Muscle of leg (tissue), 11 donors: ENCODE results near the gene SHROOM3. TPM values are rescaled to one million over a fixed set of nuclear protein-coding genes. Genes with fewer than 3 reads are reported as not detected.

Experiments used
- DNase-seq: peaks from one replicate; pipeline ENCODE4 v3.0.0; 2013
- H3K27ac ChIP-seq: one replicate; pipeline ENCODE4 v1.5.1; 2013; ENCODE audit warnings: mild to moderate bottlenecking, low read length, control low read depth
- H3K27me3 ChIP-seq: one replicate; pipeline ENCODE4 v1.6.1; 2013; ENCODE audit warnings: low read length; ENCODE audit not compliant: control insufficient read depth, insufficient read depth
- H3K36me3 ChIP-seq: one replicate; pipeline ENCODE4 v1.6.1; 2013; ENCODE audit warnings: low read length; ENCODE audit not compliant: control insufficient read depth, insufficient read depth
- H3K4me1 ChIP-seq: one replicate; pipeline ENCODE4 v1.6.1; 2013; ENCODE audit warnings: low read length; ENCODE audit not compliant: control insufficient read depth, insufficient read depth
- H3K4me3 ChIP-seq: one replicate; pipeline ENCODE4 v1.5.1; 2013; ENCODE audit warnings: low read length, control low read depth
- H3K9me3 ChIP-seq: replicated peaks from 2 replicates; pipeline ENCODE4 v1.6.1; 2013; ENCODE audit warnings: low read depth, low read length; ENCODE audit not compliant: control insufficient read depth
- WGBS: methylation state at CpG from one replicate; pipeline ENCODE4 v1.1.5; 2013; ENCODE audit warnings: missing lambda C conversion rate; ENCODE audit not compliant: insufficient coverage; 5-methylcytosine and 5-hydroxymethylcytosine counted together
- polyA plus RNA-seq, 8 donors: library from polyadenylated mRNA; unstranded; fragments of 120-200 nt; gene quantifications; one replicate each; pipeline versions ENCODE4 v1.2.1 to v1.2.3, GENCODE V29; 2013; ENCODE audit warnings: inconsistent platforms in 1 of 8, low replicate concordance in 1 of 8; ENCODE audit not compliant: insufficient read length in 8 of 8, insufficient read depth in 1 of 8
- total RNA-seq: library from RNA; stranded (reverse); fragments of 120-200 nt; gene quantifications from one replicate; pipeline ENCODE4 v1.2.4, GENCODE V29; 2013

The SHROOM3 gene
- total and polyA plus RNA-seq, 9 donors: 21.0 to 57.5 (median 29.0) TPM

DNA sequence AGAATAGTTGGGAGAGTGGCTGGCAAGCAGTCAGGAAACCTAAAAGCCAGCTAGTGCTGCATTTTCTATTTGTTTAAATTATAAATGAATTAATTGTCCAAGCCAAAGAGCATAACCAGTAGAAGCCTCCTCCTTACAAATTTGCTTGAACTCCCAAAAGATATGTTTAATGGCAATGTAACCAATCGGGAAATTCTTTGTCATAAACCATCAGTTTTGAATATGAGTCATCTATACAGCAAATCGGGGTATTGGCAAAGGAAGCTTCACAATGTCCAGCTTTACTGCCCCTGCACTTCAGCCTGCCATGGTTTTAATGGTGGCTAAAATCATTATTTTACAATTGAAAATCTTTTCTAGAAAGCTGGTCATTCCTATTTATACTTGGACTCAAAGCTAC is 216.6 kb downstream of the SHROOM3 start:
- no CpG with 5 or more reads among the region's 2 CpGs for WGBS
- no peaks in the 10 kb centered on the region for H3K36me3 ChIP-seq
- no peak for DNase-seq
- no peaks in the 10 kb centered on the region for H3K27me3 ChIP-seq
- H3K4me3 ChIP-seq: no peak overlapping the region
- no peaks in the 10 kb centered on the region for H3K9me3 ChIP-seq
- H3K27ac ChIP-seq: no peak overlapping the region
- no peaks in the 10 kb centered on the region for H3K4me1 ChIP-seq

DNA sequence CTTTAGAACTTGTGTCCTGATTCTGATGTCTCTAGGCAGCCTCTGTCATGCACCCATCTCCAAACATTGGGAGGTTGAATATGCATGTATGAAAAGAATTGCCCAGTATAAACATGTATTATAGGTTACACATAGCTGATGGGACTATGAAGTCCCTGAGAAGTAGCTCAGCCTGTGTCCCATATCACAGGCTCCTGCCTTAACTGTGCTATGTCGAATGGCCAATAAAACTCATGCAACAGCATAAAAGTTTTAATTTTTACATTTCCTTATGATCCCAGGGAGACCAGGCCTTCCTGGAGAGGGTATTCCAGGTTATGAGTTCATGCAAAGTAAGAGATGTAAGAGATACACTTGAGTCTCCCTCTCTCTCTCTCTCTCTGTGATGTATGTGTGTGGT is 217.4 kb downstream of the SHROOM3 start:
- Histone ChIP-seq H3K36me3 (no peaks in the 10 kb centered on the region), H3K4me3 (no peak overlapping the region), H3K27me3 (no peaks in the 10 kb centered on the region), H3K4me1 (no peaks in the 10 kb centered on the region), H3K9me3 (no peaks in the 10 kb centered on the region), H3K27ac (no peak overlapping the region)
- 67% methylated on average over 1 of the region's 1 CpG for WGBS
- DNase-seq: no peak

DNA sequence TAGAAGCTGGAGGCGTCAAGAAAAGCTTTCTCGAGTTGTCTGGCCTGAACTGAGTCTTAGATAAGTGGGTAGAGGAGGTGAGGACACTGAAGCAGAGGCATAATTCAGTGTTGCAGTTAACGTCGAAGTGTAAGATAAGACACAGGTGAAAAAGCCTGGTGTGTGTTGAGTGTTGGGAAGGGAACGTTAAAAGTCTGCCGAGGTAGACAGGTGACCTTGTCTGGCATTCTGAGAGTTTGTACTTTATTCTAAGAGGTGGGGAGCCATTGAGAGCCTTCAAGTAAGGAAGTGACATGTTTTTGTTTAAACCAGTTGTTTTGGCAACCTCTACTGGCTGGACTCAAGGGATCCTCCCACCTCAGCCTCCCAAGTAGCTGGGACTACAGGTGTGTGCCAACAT is 219.1 kb downstream of the SHROOM3 start:
- 78% methylated on average over 6 of the region's 6 CpGs for WGBS
- H3K4me3 ChIP-seq: no peak overlapping the region
- H3K27me3 ChIP-seq: no peaks in the 10 kb centered on the region
- no peaks in the 10 kb centered on the region for H3K9me3 ChIP-seq
- peaks cover 6% of the 10 kb centered on the region for H3K4me1 ChIP-seq
- no peak overlapping the region for H3K27ac ChIP-seq
- H3K36me3 ChIP-seq: no peaks in the 10 kb centered on the region
- DNase-seq: no peak

DNA sequence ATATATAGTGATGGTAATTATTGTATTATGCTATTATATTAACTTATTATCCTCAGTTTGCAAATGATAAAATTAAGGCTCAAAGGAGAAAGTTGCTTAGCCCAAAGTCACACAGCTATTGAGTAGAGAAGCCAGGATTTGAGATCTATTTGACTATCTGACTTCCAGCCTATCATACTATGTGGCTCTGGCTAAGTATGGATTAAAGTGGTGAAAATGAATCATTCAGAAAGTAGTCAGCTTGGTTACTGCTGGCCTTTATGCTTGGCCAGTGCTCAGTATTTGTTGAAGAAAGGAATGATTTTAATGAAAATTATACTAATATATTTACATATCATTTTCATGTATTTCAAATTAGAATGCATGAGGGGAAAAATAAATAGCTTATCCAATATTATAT is 219.8 kb downstream of the SHROOM3 start:
- Histone ChIP-seq H3K9me3 (no peaks in the 10 kb centered on the region), H3K4me1 (peaks cover 7% of the 10 kb centered on the region), H3K27ac (no peak overlapping the region), H3K27me3 (no peaks in the 10 kb centered on the region), H3K4me3 (no peak overlapping the region), H3K36me3 (no peaks in the 10 kb centered on the region)
- DNase-seq: no peak

DNA sequence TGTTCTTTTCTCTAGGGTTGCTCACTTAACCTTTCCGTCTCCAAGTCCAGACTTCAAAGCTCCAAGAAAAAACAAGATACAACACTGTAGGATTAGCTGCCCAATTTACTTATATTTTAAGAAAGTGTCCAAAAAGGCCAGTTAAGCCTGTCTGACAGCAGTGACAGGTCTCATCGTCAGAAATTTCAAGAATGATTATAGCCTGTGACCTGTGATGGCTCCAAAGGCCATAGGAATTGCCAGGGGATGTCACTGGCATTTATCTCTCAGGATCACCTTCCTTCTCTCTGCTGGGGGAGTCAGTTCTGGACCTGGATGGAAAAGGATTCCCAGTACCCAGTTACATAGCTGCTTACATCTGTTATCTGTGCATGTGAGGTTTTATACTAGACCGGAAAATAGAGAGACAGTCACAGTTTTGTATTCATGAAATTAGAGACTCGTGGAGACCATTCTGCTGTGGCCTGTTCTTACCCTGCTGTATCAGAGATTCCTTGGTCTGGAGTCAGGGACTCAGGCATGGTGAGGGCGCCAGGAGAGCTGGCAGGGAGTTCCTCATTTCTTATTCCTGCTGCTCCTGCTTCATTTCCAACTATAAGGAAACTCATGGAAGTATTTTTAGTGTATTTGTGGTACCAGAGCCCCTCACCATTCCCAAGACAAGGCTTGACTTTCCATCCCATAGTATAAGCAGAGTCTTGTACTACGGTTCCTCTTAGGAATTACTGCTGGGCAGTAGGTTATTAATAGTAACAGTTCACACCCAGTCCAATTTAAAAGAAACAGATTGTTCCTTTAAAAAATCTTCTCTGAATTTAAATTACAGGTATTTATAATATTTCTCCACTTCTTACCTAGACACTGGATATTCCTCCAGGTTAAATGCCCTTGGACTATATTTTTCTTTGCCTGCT is 220.8 kb downstream of the SHROOM3 start:
- DNase-seq: no peak
- Histone ChIP-seq H3K27me3 (no peaks in the 10 kb centered on the region), H3K4me1 (peaks cover 7% of the 10 kb centered on the region), H3K4me3 (no peak overlapping the region), H3K27ac (no peak overlapping the region), H3K9me3 (no peaks in the 10 kb centered on the region), H3K36me3 (no peaks in the 10 kb centered on the region)
- WGBS: 42% methylated on average over 2 of the region's 6 CpGs

DNA sequence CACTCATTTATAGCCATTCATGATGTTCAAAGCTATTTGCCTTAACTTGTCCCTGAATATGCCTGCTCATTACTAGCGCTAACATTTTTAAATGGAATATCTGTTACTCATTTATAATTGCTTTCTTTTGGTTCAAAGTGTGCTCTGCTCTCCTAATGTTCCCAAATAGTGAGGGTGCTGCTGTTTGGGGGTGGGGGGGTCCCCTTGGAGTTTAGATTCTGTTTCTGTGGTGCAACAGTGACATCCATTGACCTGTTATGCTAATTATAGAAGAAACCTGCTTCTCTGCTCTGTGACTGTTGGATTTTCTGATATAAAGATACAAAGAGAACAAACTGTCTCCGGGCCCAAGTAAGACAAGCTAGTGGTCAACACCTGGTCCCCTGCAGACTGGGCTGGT is 222.4 kb downstream of the SHROOM3 start:
- H3K36me3 ChIP-seq: no peaks in the 10 kb centered on the region
- 100% methylated on average over 1 of the region's 2 CpGs for WGBS
- H3K9me3 ChIP-seq: no peaks in the 10 kb centered on the region
- no peak overlapping the region for H3K27ac ChIP-seq
- peaks cover 7% of the 10 kb centered on the region for H3K4me1 ChIP-seq
- no peak overlapping the region for H3K4me3 ChIP-seq
- no peaks in the 10 kb centered on the region for H3K27me3 ChIP-seq
- DNase-seq: no peak

DNA sequence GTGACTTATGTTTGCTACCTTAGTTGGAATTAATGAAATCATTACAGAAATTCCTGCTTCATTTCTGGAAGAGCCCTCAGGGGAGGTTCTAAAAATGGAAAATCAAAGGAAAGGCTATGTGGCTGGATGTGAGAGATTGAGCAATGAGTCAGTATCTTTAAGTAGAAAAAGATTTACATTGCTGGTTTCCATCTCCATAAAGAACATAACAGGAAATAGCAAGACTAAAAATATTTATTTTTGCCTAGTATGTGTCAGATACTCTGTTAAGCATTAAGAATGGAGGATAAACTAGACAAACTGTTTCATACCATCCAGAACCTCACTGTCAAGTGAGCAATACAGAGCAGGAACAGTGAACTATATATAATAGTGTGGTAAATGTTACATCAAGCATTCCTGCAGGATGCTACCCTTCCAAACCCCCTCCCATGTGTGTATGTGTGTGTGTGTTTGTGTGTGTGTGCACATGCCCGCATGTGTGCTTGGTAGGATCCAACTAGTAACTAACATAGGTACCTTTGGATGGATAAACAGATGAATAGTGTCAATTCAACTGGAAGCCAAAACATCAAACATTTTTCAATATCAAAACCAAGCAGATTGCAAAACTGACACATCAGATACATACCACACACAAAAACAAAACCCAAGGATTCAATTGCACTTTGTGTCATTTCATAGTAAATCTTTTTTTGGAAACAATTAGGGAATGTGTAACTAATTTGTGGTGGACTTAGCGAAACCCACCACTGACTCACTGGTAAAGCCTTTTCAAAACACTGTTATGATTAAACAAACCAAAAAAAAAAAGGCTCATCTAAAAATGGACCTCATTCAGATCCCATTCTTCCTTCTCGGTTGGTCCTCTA is 223.4 kb downstream of the SHROOM3 start:
- Histone ChIP-seq H3K27me3 (no peaks in the 10 kb centered on the region), H3K27ac (no peak overlapping the region), H3K36me3 (no peaks in the 10 kb centered on the region), H3K9me3 (no peaks in the 10 kb centered on the region), H3K4me3 (no peak overlapping the region), H3K4me1 (peaks cover 7% of the 10 kb centered on the region)
- WGBS: 80% methylated on average over 1 of the region's 3 CpGs
- DNase-seq: peak; percentile 27

DNA sequence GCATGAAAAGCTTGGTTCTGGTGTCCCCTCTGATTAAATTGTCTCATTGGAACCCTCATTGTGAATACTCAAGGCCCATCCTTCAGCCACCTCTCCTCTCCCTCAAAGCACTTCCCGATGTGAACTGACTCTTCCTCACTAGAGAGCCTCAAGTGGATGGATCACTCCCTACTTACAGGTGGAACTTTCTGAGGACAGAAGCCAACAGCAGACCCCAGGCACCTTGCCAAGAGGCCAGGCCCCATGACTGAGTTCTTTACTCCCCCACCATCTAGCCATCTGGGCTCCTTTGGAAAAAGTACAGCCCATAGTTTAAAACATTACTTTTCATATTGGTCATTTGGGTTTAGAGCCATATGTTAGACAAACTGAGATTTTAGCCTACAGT is 224.1 kb downstream of the SHROOM3 start:
- Histone ChIP-seq H3K4me3 (no peak overlapping the region), H3K36me3 (no peaks in the 10 kb centered on the region), H3K27me3 (no peaks in the 10 kb centered on the region), H3K4me1 (peaks cover 7% of the 10 kb centered on the region), H3K9me3 (no peaks in the 10 kb centered on the region), H3K27ac (no peak overlapping the region)
- WGBS: no CpG with 5 or more reads among the region's 1 CpG
- DNase-seq: no peak

DNA sequence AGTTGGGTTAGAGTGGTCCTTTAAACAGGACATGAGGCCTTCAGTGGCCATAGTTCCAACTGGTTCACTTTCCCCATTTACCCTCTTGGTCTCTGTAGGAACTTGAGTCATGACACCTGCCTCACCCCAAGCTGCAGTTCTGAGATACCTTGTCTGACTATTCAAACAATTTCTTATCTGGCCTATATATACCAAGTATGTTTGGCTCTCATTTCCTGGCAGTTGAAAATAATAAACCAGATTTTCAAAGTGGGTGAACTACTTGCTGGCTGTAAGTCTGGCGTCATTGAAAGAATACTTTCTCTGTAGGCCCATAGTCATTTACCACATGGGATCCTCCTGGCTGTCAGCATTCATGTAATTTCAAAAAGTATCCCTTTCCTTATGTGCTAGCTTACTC is 228.8 kb downstream of the SHROOM3 start:
- no peak for DNase-seq
- H3K4me3 ChIP-seq: no peak overlapping the region
- H3K9me3 ChIP-seq: no peaks in the 10 kb centered on the region
- no peaks in the 10 kb centered on the region for H3K27me3 ChIP-seq
- no peaks in the 10 kb centered on the region for H3K36me3 ChIP-seq
- peaks cover 2% of the 10 kb centered on the region for H3K4me1 ChIP-seq
- no CpG with 5 or more reads among the region's 1 CpG for WGBS
- no peak overlapping the region for H3K27ac ChIP-seq

DNA sequence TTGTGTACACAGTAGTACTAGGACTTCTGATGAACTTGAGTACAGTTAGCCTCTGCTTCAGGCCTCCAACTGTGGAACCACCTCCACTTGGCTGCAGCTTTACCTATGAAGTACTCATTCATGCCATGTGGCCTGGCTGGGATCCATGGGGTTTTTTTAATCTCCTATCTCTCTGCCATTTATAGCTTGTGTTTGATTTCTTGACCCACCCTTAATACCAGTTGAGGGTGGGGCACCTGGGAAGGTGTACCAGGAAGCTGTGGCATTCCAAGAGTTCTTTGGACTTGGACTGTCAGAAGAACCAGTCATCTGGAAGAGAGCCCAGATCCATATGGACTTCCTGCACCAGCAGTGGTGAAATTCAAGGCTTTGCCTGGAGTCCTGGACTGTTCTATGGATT is 230.1 kb downstream of the SHROOM3 start:
- Histone ChIP-seq H3K27me3 (no peaks in the 10 kb centered on the region), H3K4me1 (no peaks in the 10 kb centered on the region), H3K36me3 (no peaks in the 10 kb centered on the region), H3K9me3 (no peaks in the 10 kb centered on the region), H3K4me3 (no peak overlapping the region), H3K27ac (no peak overlapping the region)
- DNase-seq: no peak
